GM18517 (cell line): ENCODE results near the gene CD226.
A peak's percentile ranks its signal among the peaks of the same experiment; 100 is the strongest.
"Not testable (repeated sequence)": the region's sequence is repeated elsewhere in the genome, so short reads cannot be mapped to it uniquely, and the experiment has no call there.

Source experiments
- ATAC-seq: cut with Tn5 transposase; IDR thresholded peaks from one replicate; pipeline ENCODE4 v1.9.1; 2021; ENCODE audit warnings: mild to moderate bottlenecking, moderate library complexity; ENCODE audit not compliant: unreplicated experiment

CD226 gene

DNA sequence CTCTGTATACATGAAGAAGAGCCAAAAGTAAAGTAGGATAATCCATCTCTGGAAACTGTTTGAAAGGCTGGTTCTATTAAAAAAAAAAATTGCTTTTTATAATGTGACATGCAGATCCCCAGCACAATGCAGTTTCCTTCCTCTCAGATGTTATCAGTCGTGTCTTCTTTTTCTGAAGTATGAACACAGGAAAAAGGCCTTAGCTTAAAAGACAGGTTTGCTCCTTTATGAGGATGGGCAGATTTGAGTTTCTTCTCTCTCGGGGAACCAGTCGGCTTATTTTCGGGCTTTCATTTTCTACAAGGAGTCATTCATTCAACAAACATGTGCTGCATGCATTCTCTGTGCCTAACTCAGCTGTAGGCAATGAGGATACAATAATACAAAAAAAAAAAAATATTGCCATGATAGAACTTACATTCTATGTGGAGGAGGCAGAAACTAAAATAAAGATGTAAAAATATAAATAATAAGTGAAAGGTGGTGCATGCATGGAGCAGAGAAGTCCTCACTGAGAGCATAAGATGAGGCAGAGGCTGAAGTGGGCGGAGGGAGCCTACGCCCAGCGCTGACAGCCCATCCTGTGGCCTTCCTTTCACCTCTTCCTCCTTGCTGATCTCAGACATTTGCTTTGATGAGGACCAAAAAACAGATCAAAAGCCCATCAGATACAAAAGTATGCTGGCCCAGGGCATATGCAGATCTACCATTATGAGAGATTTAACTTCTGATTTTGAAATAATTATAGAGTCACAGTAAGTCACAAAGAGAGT, at the start of gene CD226:
Gene CD226 (minus strand): TSS at position 513 of the 773 bp plus-strand sequence. CDS start 467 bp downstream, at position 46.
- peak; percentile 40 for ATAC-seq

DNA sequence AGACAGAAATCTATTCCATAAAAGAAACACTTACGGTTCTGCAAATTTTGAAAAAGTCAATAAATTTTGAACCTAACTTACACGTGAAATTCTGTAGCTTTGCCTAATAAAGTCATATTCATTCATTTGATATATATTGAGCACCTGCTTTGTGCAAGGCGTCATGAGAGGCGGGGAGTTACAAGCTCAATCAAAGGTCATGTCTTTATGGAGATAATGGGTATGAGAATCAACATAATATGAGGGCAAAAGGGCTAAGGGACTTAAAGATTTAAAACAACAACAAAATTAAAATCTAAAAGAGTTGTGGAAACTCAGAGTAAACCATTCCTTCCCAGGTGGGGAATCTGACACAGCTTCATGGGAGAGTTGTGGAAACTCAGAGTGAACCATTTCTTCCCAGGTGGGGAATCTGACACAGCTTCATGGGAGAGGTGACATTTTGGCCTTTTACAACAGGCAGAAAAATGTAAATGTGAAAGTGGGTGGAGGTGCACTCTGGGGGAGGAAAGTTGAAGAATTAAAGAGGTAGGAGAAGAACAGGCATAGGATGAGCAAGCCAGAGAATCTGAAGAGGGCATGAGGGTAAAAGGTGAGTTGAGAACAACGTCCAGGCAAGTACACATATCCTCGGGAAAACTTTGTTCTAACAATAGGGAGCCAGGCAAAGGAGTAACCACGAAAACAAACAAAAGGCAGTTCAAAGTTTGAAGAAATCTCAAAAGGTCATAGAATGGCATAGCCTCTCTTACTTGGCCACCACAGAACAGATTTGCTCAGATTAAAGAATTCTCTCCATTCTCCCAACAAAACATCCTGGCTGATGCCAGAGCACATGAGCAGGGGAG, 49.5 kb upstream of the CD226 start:
- ATAC-seq = no peak

DNA sequence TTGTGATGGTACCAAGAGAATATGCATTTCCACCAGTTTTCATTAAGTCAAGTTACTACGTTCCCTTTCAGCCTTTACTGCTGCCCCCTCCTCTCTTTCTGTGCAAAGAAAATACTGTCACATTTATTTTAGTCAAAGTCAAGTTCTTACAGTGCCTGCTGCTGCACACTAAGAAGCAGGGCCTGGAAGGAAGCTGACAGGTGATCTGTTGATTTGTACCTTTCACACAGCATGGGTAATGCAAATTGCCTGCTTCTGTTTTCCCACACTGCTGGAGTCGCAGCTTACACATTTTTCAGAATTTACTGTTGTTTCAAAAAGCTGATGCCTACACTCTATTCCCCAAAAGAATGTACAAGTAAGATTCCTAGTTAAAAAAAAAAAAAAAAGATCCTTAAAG, 48.7 kb upstream of the CD226 start:
- ATAC-seq = no peak

DNA sequence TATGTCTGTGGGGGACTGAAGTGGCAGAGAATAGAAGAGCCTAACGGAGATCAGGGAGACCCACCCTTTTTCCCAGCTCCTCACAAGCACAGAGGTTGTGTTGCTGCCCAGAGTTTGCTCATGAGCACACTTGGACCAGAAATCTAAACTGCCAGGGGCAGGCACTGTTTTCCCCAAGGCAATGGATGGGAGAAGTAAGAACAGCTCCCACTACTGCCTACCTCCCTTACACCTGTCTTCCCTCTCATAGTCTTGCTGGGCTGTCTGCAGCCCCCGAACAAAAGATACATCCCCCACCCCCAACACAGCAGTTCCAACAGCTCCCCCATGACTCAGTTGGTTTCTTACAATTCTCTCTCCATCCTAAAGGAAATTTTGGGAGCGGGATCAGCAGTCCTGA, 48.1 kb upstream of the CD226 start:
- no peak for ATAC-seq

DNA sequence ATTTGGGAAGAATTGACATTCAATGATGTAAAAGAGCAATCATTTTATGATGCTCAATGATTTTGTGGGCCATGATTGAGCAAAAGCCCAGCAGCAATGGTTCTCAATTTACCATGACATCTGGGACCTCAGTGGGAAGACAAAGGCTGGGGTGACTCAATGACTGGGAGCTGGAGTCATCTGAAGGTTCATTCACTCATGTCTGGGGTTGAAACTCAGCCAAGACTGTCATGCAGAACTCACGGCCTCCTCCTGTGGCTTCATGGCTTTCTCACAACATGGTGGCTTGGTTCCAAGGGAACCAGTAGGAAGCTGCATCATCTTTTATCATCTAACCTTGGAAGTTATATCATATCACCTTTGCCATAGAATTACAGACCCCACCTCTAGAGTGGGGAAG, 45.1 kb upstream of the CD226 start:
- no peak for ATAC-seq

DNA sequence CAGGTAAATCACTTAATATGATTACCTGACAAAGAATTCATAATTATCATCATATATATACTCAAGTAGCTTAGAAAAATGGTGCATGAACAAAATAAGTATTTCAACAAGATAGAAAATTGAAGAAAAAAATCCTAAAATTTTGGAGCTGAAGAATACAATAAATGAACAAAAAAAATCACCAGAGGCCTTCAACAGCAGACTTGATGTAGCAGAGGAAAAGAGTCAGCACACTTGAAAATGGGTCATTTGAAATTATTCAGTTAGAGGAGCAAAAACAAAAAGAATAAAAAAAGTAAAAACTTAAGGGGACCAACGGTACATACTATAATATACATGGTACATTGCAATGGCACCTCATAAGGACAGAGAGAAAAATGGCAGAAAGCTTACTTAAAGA, 40.2 kb upstream of the CD226 start:
- no peak for ATAC-seq

DNA sequence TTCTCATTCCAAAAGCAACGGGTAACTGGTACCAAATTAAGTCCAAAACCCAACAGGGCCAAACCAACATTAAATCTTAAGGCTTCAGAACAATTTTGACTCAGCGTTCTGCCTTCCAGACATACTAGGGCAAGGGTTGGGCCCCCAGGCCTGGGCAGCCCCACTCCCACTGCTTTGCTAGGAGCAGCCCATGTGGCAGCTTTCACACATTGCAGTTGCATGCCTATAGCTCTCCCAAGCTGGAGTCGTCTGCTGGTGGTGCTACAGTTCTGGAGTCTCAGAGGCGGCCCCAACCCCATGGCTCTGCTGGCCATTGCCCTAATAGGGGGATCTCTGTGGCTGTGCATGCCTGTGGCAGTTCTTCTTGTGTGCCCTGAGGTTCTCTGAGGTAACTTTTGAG, 37.6 kb upstream of the CD226 start:
- no peak for ATAC-seq

DNA sequence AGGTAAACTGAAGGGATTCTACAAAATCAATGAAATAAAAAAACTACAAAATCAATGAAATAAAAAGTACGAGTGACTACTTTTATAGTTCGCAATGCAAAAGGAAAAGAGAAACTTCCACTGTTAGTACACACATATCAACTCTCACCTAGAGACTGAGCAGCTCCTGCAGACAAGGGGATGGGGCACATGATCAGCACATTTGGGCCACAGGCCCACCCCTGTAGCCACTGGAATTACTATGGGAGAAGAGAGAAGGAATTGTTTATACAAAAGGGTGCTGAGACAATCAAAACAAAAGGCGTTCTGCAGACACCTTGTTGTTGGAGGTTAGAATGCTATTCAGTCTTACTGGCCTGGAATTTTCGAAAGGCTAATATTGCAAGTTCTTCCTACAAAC, 34.7 kb upstream of the CD226 start:
- no peak for ATAC-seq

DNA sequence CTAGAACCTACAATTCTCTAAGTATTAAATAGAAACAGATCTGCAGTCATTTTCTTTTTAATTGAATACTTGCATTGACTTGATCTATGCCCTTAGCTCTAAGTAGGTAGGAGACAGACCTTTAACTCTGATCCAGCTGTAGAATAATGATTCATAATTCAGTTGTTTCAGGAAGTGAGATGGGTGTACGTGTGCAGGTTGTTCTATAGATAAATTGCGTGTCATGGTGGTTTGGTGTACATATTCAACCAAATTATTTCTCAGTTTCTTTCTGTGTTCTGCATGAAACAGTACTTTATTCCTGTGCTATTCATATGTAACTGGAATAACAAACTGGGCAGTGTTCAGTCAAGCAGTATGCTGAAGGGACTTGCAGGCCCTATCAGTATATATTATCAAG, 34.3 kb upstream of the CD226 start:
- ATAC-seq = no peak

DNA sequence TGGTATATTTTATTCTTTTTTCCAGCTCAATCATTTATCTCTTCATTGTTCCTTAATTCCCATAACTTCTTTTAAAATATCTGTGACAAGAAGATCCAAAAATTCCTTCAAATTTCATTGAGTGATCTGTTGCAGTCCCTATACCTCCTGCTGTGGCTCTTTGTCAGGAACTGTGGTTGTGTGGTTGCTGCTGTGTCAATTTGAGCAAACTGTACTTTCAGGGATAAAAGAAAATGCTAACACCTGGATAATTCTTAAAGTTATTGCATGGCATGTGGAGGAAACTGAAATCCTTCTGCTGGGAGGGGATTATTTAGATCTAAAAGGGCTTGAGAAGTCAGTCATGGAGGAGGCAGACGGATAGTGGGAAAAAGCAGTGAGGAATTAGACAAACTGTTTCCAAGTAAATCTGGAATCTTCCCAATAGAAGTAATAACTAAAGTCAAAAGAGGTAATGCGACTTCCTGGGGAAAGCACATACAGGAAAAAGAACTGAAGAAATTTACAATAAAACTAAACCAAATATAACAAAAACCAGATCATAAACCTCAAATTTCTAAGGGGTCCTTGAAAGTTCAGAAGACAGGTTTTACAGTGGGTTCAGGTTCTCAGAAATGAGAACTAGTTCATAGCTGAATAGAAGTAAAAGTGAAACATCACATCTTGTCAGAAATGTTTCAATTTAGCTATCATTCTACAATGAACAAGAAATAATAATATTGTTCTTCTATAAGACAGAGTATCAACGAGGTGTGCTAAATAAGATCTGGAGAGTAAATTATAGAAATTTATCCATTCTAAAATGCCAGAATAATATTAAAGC, 33.5 kb upstream of the CD226 start:
- no peak for ATAC-seq

DNA sequence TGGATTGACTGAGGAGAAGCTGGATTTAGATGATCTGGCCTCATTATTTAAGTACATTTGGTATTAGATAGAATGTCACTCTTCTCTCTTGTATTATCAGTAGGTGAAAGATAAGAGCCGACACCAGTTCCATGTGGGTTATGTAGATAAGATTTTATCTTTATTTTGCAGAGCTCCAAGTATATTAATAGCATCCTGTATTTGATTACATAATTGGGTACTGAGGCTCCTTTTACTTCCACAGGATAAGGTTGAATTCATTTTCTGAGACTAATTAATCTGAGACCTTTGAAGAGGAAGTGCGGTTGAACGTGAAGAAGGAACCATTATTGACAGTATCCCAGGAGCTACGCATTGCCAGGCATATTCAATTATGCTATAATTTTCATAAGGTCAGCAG, 32.8 kb upstream of the CD226 start:
- no peak for ATAC-seq

DNA sequence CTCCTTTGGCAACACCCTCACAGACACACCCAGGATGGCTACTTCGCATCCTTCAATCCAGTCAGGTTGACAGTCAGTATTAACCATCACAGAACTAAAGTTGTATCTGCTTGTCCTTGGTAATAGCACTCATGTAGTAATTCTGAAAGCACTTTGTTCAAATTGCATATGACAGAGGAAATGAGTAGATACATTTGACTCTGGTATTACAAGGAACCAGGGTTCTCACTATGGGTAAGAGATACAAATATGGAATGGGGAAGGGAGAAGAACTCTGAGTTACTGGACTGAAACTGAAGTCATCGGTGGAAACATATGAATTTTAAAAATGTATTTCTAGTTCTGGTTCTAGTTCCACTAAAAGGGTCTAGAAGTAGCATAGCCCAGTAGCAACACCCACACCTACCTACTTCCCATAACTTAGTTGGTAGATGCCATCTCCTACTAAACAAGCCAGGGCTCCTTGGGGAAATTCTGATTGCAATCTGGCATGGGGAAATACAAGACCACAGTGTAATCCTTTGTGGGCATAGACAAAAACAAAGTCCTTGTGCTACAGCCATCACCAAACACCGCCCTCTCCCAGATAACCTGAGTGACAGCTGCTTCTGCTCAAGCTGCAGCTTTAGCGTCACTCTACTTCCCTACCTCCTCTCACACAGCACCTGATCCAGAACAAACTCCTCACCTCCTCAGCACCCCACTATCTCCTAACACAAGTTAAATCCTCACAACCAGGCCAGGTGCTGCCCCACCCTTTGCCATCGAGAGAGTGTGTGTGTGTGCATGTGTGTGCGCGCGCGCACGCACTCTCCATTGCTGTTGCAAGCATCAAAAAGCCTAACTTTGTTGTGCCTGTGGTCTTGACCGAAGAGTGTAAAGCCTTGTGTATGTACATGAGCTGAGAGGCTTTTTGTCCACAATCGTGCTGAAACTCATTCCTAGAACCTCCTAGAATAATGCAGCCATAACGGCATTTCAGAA, 31.4 kb upstream of the CD226 start:
- peak; percentile 80 for ATAC-seq

DNA sequence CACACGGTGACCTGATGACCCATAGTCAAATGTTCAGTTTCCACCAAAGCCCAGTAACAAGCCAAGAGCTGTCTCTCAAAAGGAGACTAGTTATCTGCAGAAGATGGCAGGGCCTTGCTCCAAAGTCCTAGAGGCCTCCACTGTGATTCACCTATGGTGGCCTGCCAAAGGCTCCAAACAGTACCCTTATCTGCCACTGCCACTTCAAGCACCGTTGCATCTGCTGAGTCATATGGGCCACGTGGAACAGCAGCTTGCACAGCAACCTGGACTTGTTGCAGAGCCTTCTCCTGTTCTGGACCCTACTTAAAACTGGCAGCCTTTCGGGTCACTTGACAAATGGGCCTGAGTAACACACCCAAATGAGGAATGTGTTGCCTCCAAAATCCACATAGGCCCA, 27.6 kb upstream of the CD226 start:
- ATAC-seq = not testable (repeated sequence)

DNA sequence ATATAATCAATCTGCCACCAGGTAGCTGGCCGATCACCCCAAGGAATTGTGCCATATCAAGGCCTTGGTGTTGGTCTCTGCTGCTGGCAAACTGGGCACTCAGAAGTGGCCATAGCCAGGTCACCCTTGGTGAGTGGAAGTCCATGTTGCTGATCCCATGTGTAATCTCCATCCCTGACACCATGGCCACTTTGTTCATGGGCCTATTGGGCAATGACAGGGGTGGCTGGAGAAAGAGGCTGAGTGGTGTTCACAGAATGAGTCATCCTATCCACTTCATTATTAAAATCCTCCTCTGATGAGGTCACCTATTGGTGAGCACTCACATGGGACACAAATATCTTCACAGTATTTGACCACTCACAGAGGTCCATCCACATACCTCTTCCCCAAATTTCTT, 26.7 kb upstream of the CD226 start:
- no peak for ATAC-seq

DNA sequence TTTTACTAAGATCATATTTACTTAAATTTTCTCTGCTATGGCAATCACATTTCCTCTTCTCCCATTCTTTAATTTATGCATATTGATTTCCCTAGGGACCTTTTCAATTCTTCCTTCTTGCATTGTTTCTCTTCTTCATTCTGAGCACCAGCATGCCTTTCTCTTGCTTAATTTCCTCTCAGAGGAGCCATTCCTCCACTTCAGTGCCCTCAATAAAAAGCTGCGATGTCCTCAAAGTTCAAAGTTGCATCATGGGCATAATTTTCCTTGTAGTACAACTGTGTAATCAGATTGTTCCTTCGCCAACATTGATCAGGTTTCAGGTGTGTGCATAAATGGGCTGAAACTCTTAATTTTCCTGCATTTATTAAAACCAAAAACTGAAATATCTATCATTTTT, 21.8 kb upstream of the CD226 start:
- ATAC-seq = no peak

DNA sequence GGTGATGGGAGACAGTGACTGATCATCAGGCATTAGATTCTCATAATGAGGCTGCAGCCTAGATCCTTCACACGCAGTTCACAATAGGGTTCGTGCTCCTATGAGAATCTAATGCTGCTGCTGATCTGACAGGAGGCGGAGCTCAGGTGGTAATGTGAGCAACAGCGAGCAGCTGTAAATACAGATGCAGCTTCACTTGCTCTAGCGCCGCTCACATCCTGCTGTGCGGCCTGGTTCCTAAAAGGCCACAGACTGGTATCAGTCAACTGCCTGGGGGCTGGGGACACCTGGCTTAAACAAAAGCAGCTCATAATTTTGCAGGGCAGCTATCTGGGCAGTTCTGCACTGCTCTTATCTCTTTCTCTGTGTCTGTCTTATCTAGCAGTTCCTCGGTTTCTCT, 20.4 kb upstream of the CD226 start:
- no peak for ATAC-seq

DNA sequence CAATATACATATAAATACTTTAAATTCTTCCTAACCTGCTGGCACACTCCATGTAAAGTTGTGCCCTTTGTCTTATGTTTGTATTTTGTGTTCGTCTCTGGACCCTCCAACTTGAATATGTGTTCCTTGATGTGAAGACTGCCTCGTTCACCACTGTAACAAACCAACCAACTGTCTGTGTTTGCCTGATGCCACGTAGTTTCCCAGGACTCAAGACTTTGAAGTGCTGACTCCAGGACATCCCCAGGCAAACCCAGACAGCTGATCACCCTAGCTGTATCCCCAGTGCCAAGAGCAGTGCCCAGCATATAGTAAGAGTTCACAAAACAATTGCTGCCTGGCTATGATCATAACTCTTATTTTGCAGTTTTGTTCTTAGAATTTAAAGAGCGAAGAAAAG, 15.5 kb upstream of the CD226 start:
- no peak for ATAC-seq

DNA sequence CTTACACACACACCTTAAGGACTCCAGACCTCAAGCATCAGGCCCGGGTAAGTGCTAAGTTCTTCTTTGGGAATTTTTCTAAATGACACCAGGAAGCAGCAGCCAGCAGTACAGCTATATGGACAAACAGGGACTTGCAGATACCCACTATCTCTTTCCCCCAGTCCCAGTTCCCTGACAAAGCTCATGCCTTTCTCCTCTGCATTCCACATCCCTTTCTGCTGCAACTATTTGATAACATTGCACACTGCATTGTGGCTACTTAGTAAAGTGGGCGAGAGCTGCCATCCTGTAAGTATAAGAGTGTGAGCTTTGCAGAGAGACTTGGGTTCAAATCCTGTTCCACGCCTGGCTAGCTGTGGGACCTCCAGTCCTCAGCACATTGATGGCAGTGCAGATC, 14.0 kb upstream of the CD226 start:
- ATAC-seq = no peak

DNA sequence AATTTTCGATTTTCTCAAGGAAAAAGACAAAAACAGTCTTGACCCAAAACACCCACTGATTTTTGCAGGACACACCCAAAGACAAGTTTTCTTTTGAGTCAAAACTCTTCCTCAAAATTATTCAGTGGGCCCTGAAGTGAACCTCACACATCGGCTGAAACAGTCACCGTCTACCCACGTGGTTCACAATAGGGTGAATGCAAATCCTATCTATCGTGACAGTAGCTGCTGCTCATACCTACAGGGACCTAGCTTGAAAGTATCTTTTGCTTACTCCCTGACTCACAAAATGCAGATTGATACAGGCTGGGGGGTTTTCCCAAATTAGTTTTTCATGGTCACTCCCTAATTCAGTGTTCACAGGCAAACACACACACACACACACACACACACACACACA, 10.7 kb upstream of the CD226 start:
- peak; percentile 68 for ATAC-seq

DNA sequence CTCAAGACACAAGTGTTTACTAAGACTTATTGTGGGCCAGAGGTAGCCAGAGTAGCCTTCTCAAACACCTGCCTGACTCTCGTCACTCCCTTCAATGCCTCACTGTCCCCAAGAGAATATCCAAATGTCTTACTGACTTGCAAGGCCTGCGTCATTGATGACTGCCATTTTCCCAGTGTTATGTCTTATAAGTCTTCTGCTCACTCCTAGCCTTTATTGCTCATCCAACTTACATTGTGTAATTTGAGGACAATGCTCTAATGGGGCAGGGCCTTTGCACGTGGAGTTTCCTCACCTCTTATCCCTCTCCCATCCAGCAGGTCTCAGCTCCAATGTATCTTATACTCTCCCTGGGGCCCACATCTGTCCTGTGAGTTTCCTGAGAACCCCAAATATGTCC, 10.1 kb upstream of the CD226 start:
- no peak for ATAC-seq
